ENCODE data around the gene CGB2.

Gene CGB2

GRCh38 chr19:48994035-48994386 is 37.7 kb upstream of the CGB2 start:
- no peak for DNase-seq (ENCODE audit: low read depth)
- H3K4me3 ChIP-seq (ENCODE audit: low read depth, low read length), result peak overlapping the region; percentile 83
- TF ChIP-seq CTCF (conservative IDR thresholded peaks at IDR 0.05; ENCODE audit: low read depth, low read length), result no peak

- peak; percentile 75 for DNase-seq (ENCODE audit: low read depth)
Observed at GRCh38 chr19:48997972-48998371, 33.7 kb upstream of the CGB2 start.

GRCh38 chr19:48999481-49000325 is 32.0 kb upstream of the CGB2 start:
- no peak overlapping the region for H3K4me3 ChIP-seq (ENCODE audit: low read depth, low read length)
- peak; percentile 87 for DNase-seq (ENCODE audit: low read depth)
- TF ChIP-seq CTCF (conservative IDR thresholded peaks at IDR 0.05; ENCODE audit: low read depth, low read length), result peak; percentile 87

More at GRCh38 chr19:48997972-48998371, 33.7 kb upstream of the CGB2 start:
- H3K4me3 ChIP-seq (ENCODE audit: low read depth, low read length), result no peak overlapping the region
- TF ChIP-seq CTCF (conservative IDR thresholded peaks at IDR 0.05; ENCODE audit: low read depth, low read length), result peak; percentile 78

- no peak overlapping the region for H3K4me3 ChIP-seq (ENCODE audit: low read depth, low read length)
- no peak for DNase-seq (ENCODE audit: low read depth)
- no peak for TF ChIP-seq CTCF (conservative IDR thresholded peaks at IDR 0.05; ENCODE audit: low read depth, low read length)
Observed at GRCh38 chr19:49004133-49004532, 27.6 kb upstream of the CGB2 start.

- no peak overlapping the region for H3K4me3 ChIP-seq (ENCODE audit: low read depth, low read length)
- no peak for DNase-seq (ENCODE audit: low read depth)
- no peak for TF ChIP-seq CTCF (conservative IDR thresholded peaks at IDR 0.05; ENCODE audit: low read depth, low read length)
Observed at GRCh38 chr19:49004964-49005614, 26.6 kb upstream of the CGB2 start.

GRCh38 chr19:49006905-49007304 is 24.8 kb upstream of the CGB2 start:
- no peak overlapping the region for H3K4me3 ChIP-seq (ENCODE audit: low read depth, low read length)
- no peak for TF ChIP-seq CTCF (conservative IDR thresholded peaks at IDR 0.05; ENCODE audit: low read depth, low read length)
- DNase-seq (ENCODE audit: low read depth), result no peak

Data from choroid plexus epithelial cell (primary cell).